NB4 (cell line): ENCODE data around the gene NRM.

Source experiments
- CTCF ChIP-seq: IDR thresholded peaks from one replicate; pipeline ENCODE4 v1.5.1; 2012; ENCODE audit warnings: low read depth, low read length
- MYC ChIP-seq: IDR thresholded peaks from 2 replicates; pipeline ENCODE4 v1.6.1; 2011; ENCODE audit warnings: low read depth, low read length
- POLR2A ChIP-seq: IDR thresholded peaks from 2 replicates; pipeline ENCODE4 v1.6.1; 2011; ENCODE audit warnings: mild to moderate bottlenecking; ENCODE audit not compliant: insufficient read length; ENCODE audit errors: extremely low read depth

GRCh38 chr6:30724906-30725667 lies 34.3 kb upstream of the NRM start:
- peak; percentile 15 for TF ChIP-seq POLR2A
- no peak for TF ChIP-seq CTCF
- no peak for TF ChIP-seq MYC
